ENCODE results near the gene SDCBP2.

Gene SDCBP2

DNA sequence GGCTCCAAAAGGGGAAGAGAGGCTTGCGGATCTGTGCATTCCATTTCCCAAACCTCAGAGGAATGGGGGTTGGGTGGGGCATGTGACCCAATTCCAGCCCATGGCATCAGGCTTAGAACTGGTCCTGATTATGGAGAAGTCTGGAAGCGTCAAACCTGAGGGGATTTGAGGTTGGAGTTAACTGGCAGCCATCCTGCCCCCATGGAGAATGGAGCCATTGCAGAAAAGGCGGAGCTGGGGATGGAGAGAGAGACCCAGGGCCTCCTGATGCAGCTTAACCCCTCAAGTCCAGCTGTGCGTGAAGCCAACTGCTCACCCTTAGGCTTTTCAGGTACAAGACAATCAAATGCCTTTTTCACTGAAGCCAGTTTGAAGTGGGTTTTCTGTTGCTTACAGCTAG lies 9.9 kb upstream of the SDCBP2 start:
- H3K27ac ChIP-seq, result no peak overlapping the region

GRCh38 chr20:1338096-1338495 lies 9.2 kb upstream of the SDCBP2 start:
- TF ChIP-seq, protein P1, sequence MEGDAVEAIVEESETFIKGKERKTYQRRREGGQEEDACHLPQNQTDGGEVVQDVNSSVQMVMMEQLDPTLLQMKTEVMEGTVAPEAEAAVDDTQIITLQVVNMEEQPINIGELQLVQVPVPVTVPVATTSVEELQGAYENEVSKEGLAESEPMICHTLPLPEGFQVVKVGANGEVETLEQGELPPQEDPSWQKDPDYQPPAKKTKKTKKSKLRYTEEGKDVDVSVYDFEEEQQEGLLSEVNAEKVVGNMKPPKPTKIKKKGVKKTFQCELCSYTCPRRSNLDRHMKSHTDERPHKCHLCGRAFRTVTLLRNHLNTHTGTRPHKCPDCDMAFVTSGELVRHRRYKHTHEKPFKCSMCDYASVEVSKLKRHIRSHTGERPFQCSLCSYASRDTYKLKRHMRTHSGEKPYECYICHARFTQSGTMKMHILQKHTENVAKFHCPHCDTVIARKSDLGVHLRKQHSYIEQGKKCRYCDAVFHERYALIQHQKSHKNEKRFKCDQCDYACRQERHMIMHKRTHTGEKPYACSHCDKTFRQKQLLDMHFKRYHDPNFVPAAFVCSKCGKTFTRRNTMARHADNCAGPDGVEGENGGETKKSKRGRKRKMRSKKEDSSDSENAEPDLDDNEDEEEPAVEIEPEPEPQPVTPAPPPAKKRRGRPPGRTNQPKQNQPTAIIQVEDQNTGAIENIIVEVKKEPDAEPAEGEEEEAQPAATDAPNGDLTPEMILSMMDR (IDR thresholded peaks at IDR 0.05), result no peak
- no peak for TF ChIP-seq ZFX (IDR thresholded peaks at IDR 0.05; ENCODE audit: borderline replicate concordance)
- H3K27ac ChIP-seq, result no peak overlapping the region

More for the DNA sequence above, 9.9 kb upstream of the SDCBP2 start:
- TF ChIP-seq, protein P1 (IDR thresholded peaks at IDR 0.05), result no peak
- no peak for TF ChIP-seq ZFX (IDR thresholded peaks at IDR 0.05; ENCODE audit: borderline replicate concordance)

GRCh38 chr20:1337441-1337840 lies 8.5 kb upstream of the SDCBP2 start:
- H3K27ac ChIP-seq, result no peak overlapping the region

GRCh38 chr20:1336699-1337367 lies 7.9 kb upstream of the SDCBP2 start:
- no peak overlapping the region for H3K27ac ChIP-seq
- TF ChIP-seq ZFX (IDR thresholded peaks at IDR 0.05; ENCODE audit: borderline replicate concordance), result no peak
- TF ChIP-seq, protein P1 (IDR thresholded peaks at IDR 0.05), result no peak

More at GRCh38 chr20:1337441-1337840, 8.5 kb upstream of the SDCBP2 start:
- TF ChIP-seq, protein P1 (IDR thresholded peaks at IDR 0.05), result no peak
- no peak for TF ChIP-seq ZFX (IDR thresholded peaks at IDR 0.05; ENCODE audit: borderline replicate concordance)

- no peak overlapping the region for H3K27ac ChIP-seq
- TF ChIP-seq, protein P1 (IDR thresholded peaks at IDR 0.05), result no peak
- TF ChIP-seq ZFX (IDR thresholded peaks at IDR 0.05; ENCODE audit: borderline replicate concordance), result no peak
These were observed 7.2 kb upstream of the SDCBP2 start for GRCh38 chr20:1335961-1336698.

DNA sequence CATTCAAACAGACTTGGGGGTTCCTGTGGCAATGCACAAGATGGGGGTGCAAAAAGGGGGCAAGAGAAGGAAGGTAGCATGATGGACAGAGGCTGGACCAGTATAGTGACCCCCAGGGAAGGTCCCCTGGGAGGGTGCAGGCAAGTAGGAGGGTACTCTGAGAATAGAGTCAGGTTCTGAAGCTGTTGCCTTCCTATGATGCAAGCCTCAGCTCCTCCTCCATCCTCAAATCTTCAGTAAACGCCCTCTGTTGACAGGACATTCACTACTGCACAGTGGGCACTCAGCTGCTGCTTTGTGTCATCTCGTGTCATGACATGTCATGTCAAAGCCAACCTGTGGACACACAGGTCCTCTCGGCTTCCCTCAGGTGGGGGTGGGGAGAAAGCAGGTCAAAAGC lies 5.8 kb upstream of the SDCBP2 start:
- no peak overlapping the region for H3K27ac ChIP-seq
- TF ChIP-seq, protein P1 (IDR thresholded peaks at IDR 0.05), result no peak
- no peak for TF ChIP-seq ZFX (IDR thresholded peaks at IDR 0.05; ENCODE audit: borderline replicate concordance)

DNA sequence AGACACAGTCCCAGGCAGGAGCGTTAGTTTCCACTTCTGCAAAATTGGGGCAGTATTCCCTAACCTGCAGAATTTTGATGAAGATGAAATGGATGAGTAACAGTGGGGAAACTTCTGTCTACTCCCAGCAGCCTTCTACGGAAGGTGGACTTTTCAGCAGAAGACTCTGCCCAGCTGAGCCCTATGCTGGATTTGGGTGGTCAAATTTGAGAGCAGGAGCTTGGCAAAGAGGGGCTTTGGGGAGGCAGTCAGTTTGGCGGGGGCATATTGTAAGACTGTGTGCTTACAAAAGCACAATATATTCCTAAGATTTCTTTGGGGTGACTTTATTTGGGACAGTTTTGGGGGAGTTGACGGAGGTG lies 5.4 kb upstream of the SDCBP2 start:
- TF ChIP-seq, protein P1 (IDR thresholded peaks at IDR 0.05), result no peak
- no peak for TF ChIP-seq ZFX (IDR thresholded peaks at IDR 0.05; ENCODE audit: borderline replicate concordance)
- no peak overlapping the region for H3K27ac ChIP-seq

Measured in 22Rv1 (cell line).